Measurements from ENCODE around the gene WIF1.

Gene WIF1

DNA sequence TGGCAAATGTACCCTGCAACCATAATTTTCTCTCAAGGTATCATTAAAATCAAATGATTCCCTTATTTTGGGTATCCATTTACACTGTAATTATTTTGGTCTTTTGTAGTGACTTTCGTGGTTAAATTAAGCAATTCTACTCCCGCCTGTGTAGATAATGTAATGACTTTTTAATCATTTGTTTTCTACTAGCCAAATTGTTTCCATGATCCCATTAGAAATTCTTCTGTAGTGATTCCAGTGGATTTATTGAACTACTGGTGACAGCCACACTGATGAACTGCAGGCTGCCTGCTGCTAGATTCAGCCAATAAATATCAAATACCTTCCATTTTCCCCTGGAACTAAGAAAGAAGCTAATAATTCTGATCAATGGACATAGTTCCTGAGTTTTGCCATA, 96.0 kb downstream of the WIF1 start:
- no peak for DNase-seq (ENCODE audit: low spot score)

DNA sequence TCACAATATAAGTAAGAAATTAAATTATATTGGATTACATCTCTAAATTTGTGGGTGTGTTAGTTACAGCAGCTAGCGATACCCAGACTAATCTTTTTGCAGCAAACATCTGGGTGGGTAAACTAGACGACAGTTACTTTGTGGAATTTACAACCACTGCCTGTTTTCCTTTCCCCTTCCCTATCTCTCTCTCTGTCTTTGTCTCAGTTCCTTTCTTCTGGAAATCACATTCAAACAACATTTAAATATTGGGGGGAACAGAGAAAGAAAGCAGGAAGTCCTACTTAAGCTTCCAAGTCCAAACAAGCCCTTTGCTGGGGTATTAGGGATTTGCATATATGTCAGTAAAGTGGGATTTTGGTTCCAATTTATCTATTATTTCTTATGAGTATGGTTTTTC, 97.6 kb downstream of the WIF1 start:
- no peak for DNase-seq (ENCODE audit: low spot score)

DNA sequence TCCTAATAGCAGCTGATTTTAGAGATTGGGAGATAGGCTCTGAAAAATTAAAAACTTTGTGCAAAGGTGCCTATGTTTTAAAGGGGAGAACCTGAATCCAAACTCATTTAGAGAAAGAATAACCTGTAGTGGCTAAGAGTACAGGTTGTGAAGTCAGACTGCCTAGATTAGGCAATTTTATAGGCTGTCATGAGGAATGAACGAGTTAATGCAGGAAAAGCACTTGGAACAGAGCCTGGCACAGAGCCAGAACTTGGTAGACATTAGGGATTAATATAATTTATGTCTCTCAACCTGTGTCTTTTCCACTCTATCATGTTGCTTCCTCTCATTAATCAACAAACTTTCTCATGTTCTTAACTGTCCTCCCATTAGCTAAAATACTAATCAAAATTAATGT, 98.1 kb downstream of the WIF1 start:
- no peak for DNase-seq (ENCODE audit: low spot score)

DNA sequence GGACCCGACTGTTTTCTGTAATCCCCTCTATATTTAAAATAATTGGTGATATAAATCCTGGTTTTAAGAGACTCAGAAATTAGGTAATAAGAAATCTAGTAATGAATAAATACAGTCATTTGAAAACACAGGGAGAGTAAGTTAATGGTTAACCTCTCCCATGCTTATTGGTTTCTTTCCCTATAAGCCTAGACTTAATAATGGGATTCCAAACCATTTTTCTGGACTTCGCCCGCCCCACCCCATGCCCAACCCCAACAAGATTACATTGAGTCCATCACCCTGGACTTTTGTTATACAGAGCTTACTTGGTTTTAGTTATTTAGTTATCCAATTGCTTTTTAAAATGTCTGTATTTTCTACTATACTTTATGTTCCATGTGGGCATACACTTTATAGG, 98.7 kb downstream of the WIF1 start:
- DNase-seq (ENCODE audit: low spot score) = no peak

DNA sequence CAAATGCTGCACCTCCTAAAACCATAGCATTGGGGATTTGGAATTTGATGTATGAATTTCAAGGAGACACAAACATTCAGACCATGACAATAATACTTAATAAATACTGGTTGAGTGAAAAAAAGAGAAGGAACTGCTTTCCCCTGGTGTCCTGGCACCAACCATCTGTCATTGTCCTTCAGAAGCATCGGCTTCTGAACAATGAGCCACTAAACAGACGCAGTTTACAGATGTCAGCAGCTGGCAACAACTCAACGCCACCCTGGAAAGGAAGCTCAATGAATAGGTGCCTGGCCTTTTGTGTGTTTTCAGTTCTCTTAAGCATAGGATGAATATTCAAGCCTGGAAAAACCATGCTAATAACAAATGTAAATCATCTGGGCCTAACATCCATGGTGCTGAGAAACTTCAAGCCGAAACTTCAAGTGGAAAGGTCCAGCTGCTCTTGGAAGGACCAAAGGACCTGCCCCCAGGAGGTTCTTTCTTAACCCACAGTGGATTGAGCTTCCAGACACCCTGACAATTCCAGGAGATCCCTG, 101.3 kb downstream of the WIF1 start:
- no peak for DNase-seq (ENCODE audit: low spot score)

DNA sequence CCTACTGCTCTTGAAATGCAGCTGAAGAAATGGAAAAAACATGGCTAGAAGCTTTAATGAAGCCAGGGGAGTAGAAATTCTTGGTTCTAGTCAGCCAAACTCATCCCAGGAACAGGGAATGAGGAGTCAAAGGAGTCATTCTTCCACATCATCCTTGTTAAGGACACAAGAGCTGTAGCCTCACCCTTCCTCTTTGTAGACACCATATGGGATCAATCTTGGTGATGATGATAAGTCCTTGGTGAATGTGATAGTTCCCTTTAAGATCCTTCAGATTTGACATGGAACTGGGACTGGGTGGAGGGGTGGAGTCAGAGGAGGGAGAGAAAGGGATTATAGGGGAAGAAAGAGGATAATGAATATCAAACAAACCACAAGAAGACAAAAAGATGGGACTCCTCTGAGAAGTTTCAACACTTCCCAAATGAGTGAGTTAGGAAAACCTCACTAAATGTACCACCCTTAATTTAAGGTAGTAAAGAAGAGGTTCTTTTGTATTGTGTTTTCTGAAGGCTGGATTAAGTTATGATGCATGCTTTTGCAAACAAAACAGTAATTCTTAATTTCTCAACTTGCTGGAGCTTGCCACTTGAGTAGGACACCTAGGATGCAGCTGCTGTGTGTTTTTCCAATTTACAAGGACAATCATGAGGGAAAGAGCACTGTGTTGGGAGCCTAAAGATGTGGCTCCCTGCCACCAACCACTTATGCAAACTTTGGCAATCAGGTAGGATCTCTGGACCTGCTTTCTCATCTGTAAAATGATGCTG, 104.0 kb downstream of the WIF1 start:
- no peak for DNase-seq (ENCODE audit: low spot score)

DNA sequence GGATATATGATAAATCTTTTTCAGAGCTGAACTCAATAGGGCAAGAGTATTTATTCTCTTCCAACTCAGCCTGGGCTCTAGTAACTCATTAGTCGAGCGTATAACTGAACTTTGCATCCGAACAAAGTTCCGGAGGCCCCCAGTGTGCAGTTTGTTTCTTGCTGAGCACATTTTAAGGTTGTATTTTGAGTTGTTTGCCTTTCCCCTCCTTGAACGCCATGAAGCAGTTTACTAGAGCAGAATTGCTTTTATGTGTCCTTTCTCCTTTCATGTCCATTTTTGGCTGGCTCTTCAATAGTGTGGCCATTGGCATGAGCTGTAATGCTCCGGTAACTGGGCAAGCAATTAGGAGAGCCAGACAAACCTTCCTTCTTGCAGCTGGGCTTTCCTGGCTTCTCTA, 105.3 kb downstream of the WIF1 start:
- DNase-seq (ENCODE audit: low spot score) = no peak

DNA sequence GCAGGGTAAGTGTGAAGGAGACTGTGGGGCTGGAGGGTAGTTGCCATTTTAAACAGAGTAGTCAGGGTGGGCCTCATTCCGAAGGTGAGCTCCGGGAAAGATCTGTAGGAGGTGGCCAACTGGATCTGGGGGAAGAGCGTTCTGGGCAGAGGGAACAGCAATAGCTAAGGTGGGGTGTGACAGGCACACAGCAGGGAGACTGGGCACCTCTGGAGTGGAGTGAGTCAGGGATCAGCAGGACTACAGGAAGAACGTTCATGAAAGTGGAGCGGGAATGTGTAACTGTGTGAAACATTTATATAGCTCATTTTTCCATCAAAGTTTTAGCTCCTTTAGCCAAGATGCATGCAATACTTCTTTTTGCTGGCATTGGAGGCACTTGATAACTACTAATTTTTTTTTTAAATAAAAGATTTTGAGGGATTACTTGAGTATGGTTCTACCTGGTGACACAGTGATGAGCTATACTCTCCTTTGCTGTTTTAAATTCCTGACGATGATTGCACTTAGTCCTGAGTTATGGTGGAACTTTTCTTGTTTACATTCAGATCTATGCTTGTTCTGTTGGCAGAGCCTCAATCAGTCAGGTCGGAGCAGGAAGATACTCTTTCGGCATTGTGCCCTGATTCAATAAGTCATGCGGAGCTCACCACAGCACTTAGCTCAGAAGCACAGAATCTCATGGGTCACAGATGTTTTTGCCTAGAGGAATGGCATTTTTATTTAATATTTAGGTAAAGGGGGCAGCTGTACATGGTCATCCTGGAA, 106.4 kb downstream of the WIF1 start:
- DNase-seq (ENCODE audit: low spot score) = no peak

DNA sequence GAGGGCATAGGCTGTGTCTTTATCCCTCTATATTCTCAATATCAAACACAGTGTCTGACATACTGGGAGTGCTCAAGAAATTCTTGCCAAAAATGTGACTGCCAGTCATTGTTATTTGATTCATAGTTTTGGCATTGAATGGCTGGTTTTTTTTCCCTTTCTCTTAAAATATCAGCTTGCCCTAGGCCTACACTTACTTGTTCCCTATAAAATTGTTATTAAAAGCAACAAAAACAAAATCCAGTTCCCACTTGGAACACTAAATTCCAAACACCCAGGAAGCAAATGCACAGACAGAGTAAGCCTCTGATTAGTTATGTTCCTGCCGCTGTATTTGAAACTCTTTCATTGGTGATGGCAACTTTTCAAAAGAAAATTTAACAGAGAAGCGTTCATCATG, 110.7 kb downstream of the WIF1 start:
- DNase-seq (ENCODE audit: low spot score) = no peak

DNA sequence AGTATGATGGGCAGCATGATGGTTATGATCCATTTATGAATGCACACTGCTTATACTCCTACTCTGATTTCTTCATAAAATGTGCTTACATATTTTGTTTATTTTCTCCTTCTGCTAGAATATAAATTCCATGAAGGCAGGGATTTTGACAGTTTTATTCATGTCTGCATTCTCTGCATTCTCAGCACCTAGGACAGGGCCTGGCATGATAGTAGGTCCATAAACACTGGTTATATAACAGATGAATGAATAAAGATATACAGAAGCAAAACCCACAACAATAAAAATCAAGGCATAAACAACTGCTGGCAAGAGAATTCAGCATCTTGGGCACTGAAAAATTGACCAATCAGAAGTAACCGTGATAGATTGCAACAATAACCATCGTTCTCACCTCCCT, 115.4 kb downstream of the WIF1 start:
- DNase-seq (ENCODE audit: low spot score) = no peak

DNA sequence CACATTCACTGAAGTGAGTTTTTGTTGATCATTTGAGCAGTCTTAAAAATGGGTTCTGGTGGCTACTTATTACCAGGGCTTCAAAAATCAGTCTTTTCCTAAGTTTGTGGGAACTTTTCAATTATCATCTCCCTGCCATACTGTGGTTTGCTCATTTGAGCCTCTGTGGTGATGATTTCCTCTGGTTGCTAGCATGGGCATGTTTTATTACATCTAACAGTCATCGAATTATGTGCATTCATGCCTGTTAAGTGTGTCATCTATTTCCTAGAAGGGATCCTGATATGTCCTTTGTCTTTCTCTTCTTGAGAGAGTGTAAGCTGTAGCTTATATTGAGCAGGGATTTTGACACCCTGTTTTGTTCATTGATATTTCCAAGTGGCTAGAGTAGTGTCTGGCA, 116.8 kb downstream of the WIF1 start:
- no peak for DNase-seq (ENCODE audit: low spot score)

Small RNAs within 50 kb of the gene (small RNA-seq; reads per million reads assigned to genes)
- gene RNU6-166P = 0 to 0.03 reads per million in 2 experiments
